GM18520 (cell line): ENCODE results near the gene FZD10.

Experiments used
- ATAC-seq: cut with Tn5 transposase; IDR thresholded peaks from one replicate; pipeline ENCODE4 v1.9.1; 2021; ENCODE audit not compliant: unreplicated experiment

Gene FZD10

GRCh38 chr12:130178282-130178681 lies 16.0 kb downstream of the FZD10 start:
- no peak for ATAC-seq

- ATAC-seq, result no peak
Measured at GRCh38 chr12:130179191-130179590, 16.9 kb downstream of the FZD10 start.

DNA sequence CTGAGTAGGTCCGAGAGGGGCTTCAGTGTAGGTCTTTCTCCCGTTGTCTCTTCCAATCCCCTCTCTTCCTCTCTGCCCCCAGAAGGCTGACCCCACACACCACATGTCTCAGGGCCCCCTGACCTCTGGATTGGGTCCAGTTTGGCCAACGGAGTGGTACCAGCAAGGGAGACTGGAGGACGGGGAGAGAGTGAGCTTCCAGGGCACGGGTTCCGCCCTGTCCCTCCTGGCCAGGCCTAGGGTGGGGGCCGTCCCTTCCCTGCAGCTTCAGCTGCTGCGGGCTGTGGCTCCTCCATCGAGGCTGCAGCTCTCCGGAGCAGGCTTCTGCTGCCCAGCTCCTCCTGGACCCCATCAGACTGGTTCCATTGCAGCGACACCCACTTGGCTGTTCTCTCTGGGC lies 17.4 kb downstream of the FZD10 start:
- ATAC-seq, result no peak

- ATAC-seq, result no peak
Measured at GRCh38 chr12:130181211-130181610, 18.9 kb downstream of the FZD10 start.

- no peak for ATAC-seq
Measured at GRCh38 chr12:130183585-130184370, 21.5 kb downstream of the FZD10 start.

DNA sequence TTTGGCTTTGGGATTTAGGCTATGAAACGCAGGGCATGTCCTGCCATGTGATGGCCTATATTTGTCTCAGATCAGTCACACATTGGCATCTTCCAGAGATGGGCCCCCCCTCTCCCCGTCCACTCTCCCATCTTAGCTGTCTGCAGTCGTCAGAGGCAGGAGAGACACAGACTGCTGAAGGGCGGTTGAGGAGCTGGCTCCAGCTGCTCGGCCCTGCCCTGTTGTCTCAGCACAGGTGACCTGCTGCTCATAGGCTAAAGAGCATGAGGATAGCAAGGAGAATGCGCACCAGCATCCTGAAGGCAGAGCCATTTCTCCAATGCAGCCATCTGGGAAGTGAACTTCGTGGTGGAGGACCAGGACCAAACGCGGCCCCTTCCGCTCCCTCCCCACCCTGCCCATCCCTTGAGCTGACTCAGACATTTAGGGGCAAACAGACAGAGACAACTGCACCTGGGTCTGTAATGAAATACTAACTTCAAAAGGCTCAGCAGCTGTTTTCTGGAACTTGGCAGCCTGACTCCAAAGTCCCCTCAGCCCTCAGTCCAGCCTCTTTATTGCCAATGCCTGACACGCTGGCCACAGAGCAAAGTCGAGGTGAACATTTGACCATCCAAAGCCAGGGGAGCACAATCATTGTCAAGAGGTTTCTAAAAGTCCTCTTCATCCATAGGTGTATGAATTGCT lies 22.3 kb downstream of the FZD10 start:
- no peak for ATAC-seq

DNA sequence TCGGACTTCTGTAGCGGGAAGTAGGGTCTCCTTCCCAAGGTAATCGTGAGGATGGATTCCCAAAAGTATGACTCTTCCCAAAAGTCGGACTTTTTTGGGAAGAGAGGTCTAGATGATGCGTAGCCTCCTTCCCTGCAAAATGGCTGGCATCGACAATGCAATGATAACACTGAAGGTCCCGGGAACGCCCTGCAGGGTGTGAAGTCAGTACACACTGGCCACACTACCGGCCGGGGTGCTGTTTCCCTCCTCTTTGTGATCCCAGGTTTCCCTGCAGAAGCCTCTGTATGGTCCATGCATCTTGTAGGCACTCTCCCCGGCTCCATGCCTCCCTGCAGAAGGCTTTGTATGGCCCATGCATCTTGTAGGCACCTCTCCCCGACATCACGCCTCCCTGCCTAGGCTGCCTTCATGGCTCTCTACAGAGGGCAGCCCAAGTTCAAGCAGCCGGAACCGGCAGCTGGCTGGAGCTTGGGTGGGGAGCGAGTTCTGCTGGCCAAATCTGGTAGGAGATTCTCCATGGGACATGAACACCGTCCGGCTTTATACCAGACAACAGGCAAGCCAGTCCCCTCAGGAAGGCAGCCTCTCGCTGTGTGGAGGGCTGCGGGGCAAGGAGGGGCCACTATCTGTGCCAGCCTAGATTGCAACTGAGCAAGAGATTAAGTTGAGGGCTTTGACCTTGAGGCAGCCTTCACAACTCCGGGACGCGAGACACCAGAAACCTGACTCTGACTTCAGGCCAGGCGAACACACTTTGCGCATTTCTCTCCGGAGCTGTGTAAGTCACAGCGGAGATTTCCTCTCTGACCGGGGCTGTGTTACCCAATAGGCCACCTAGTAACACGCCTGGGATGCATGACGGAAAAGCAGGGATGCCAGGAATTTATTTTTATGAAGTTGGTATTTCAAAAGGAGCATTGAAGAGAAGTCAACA lies 23.5 kb downstream of the FZD10 start:
- ATAC-seq, result no peak

- ATAC-seq, result no peak
Measured at GRCh38 chr12:130186651-130187268, 24.5 kb downstream of the FZD10 start.

GRCh38 chr12:130192642-130193345 lies 30.5 kb downstream of the FZD10 start:
- ATAC-seq, result no peak

DNA sequence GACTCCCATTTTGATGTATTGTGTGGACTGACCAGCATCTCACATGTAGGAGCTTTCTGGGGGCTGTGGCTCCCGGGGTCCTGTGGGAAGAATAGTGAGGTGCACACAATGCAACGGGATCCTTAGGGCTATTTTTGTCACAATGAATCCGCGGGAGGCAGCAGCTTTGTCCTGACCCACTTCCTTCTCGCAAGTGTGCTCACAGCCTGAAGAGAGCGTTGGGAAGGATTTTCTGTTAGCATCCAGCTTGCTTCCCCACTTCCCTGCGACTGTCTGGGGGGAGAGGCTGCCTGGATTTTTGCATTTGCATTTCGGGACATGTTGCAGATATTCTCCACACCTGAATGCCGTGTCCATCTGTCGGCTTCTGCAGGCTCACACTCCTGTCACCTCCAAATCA lies 31.9 kb downstream of the FZD10 start:
- ATAC-seq, result no peak

GRCh38 chr12:130195369-130195768 lies 33.1 kb downstream of the FZD10 start:
- no peak for ATAC-seq

DNA sequence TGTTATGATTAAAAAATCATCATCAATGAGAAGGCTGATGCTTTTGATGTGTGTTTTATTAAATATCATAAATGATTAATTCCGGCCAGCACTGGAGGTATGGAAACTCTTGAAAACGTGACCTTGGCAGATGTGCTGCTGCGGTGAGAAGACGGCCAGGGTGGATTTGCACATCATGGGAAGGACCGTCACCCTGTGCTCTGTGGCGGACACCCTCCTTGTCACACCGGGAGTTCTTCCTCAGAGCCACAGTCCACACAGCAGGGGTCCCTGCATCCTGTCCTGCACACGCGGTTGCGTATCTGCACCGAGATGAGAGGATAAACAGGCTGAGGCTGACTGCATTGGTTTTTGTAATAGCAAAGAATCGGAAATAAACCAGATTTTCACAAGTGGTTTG lies 33.5 kb downstream of the FZD10 start:
- no peak for ATAC-seq

DNA sequence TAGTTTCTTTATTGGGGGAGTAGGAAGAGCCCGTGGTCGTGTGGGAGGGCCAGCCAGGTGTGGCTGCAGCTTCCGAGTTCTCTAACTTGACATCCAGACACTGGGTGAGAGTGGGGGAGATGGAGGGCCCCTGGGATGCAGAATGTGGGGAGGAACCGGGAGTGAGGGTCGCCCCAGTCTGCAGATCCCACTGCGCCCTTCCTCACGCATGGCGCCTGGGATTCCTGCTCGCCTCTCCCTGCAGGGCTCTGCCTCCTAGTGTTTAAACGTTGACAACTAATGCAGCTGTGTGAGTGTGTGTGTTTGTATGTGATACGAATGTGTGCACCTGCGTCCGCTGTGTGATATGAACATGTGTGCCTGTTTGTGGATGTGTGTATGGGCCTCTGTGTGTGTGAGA lies 34.6 kb downstream of the FZD10 start:
- no peak for ATAC-seq

DNA sequence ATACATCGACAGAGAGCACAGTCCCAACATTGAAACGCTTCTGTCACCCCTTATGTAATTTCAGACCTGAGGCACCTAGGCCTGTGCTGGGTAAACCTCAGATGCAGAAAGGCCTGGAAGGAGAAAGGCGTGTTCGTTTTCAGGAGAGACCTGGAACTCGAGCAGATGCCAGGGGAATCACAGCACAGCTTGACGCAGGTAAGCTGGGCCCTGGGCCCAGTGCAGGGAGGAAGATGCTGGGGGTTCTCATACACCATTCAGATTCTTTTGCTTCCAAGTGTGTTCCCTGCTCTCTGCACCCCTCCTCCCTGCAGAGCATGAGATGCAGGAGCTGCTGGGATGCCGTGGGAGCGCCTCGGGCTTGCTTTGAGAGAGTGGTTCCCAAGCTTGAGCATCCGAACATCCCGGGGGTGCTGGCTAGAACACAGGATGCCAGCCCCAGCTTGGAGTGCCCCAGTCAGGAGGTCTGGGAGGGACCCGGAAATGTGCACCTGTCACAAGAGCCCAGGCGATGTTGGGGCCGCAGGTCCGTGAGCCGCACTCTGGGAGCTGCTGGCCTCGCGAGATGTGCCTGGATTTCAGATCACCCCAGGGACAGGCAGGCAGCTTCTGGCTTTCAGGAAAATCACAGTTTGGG lies 35.9 kb downstream of the FZD10 start:
- no peak for ATAC-seq

GRCh38 chr12:130198663-130199060 lies 36.4 kb downstream of the FZD10 start:
- no peak for ATAC-seq

DNA sequence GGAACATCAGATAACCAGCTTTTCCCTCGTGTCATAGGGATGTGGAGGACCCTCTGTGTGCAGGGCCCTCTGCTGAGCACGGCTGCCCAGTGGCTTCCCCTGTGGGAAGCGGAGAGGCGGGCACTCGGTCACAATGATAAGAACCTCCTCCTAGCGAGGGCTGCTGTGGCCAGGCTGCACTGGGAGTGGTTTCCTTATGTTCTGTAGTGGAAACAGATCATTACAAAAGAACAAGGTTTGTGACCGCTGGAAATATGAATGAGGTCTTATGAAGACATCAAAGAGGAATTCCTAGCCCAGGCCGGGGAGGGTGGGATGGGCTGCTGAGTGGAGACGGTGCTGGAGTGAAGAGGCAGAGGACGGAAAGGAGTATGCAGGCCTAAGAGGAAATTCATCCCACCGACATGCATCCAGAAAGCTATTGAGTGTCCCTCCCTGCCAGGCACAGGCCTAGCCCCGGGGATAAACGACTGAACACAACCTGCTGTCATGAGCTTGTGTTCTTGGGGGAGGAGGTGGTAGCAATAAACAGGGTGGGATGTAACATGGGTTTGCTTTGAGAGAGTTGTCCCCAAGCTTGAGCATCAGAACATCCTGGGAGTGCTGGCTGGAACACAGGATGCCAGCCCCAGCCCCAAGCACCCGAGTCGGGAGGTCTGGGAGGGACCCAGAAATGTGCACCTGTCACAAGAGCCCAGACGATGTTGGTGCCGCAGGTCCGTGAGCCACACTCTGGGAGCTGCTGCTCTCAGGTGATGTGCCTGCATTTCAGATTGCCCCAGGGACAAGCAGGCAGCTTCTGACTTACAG lies 37.5 kb downstream of the FZD10 start:
- ATAC-seq, result no peak

GRCh38 chr12:130200445-130200844 lies 38.2 kb downstream of the FZD10 start:
- ATAC-seq, result no peak

DNA sequence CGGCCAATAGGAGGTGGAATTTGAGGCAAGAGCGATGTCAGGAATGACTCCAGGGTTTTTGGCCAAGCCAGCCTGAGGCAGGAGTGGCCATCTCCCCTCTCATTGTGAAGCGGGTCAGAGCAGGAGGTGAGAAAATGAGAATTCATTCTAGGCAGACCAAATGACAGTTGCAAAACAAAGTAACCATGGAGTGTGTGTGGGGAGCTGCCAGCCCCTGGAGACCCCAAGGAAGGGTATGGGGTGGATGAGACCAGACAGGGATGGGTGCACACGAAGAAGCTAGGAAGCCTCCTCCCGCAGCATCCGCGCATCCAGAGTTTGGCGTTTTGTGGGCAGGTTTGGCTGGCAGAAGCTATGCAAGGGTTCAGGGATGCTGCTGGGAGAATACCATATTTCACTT lies 38.8 kb downstream of the FZD10 start:
- no peak for ATAC-seq

DNA sequence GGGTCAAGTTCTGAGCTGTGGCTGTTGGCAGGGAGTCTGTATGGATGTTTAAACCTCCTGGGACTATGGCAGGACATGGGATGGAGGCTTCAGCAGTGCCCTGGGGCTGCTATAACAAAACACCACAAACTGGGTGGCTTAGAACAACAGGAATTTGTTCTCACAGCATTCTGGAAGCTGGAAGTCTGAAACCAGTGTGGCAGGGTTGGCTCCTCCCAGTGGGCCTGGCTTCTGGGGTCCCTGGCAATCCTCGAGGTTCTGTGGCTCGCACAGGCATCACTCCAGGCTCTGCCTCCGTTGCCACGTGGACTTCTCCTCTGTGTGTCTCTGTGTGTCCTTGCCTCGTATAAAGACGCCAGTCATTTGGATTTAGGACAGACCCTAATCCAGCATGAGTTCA lies 39.9 kb downstream of the FZD10 start:
- no peak for ATAC-seq
